H9 (cell line): Measurements from ENCODE around the gene CD164L2. TPM values are rescaled to one million over a fixed set of nuclear protein-coding genes. Genes with fewer than 3 reads are reported as not detected.

Experiments
- DNase-seq: peaks from one replicate; pipeline ENCODE4 v3.0.0-alpha.2; 2017
- H2AFZ ChIP-seq: one replicate; pipeline ENCODE4 v1.6.1; 2013; ENCODE audit warnings: mild to moderate bottlenecking, low read length, control low read depth, moderate library complexity
- H2AK5ac ChIP-seq: 2 replicates; pipeline ENCODE4 v1.6.1; 2013; ENCODE audit warnings: low read length, control low read depth, mixed read lengths; ENCODE audit not compliant: insufficient read length
- H2BK120ac ChIP-seq: one replicate; pipeline ENCODE4 v1.6.1; 2013; ENCODE audit warnings: low read depth, mild to moderate bottlenecking, low read length, control low read depth, inconsistent platforms; ENCODE audit not compliant: poor library complexity, severe bottlenecking
- H2BK12ac ChIP-seq: 2 replicates; pipeline ENCODE4 v1.6.1; 2013; ENCODE audit warnings: low read length, control low read depth, mixed read lengths, low read depth; ENCODE audit not compliant: insufficient read length
- H2BK15ac ChIP-seq: 2 replicates; pipeline ENCODE4 v1.6.1; 2013; ENCODE audit warnings: low read depth, low read length, control low read depth
- H2BK20ac ChIP-seq: one replicate; pipeline ENCODE4 v1.6.1; 2013; ENCODE audit warnings: low read depth, mild to moderate bottlenecking, low read length, control low read depth, inconsistent platforms; ENCODE audit not compliant: poor library complexity, severe bottlenecking
- H2BK5ac ChIP-seq: 2 replicates; pipeline ENCODE4 v1.6.1; 2013; ENCODE audit warnings: low read length, control low read depth, mixed read lengths; ENCODE audit not compliant: insufficient read length
- H3K14ac ChIP-seq: 2 replicates; pipeline ENCODE4 v1.6.1; 2013; ENCODE audit warnings: low read length, control low read depth; ENCODE audit not compliant: insufficient read depth
- H3K18ac ChIP-seq: 2 replicates; pipeline ENCODE4 v1.6.1; 2013; ENCODE audit warnings: low read depth, mild to moderate bottlenecking, mixed read lengths, low read length, control low read depth; ENCODE audit not compliant: insufficient read length
- H3K23ac ChIP-seq: 2 replicates; pipeline ENCODE4 v1.6.1; 2013; ENCODE audit warnings: low read length, control low read depth, mixed read lengths, low read depth; ENCODE audit not compliant: insufficient read length
- H3K23me2 ChIP-seq: 2 replicates; pipeline ENCODE4 v1.6.1; 2013; ENCODE audit warnings: low read depth, mild to moderate bottlenecking, mixed read lengths, low read length, control low read depth; ENCODE audit not compliant: insufficient read length, poor library complexity, severe bottlenecking
- H3K27ac ChIP-seq: 2 replicates; pipeline ENCODE4 v1.5.1; 2013; ENCODE audit warnings: low read length, control low read depth, mixed read lengths, low read depth; ENCODE audit not compliant: insufficient read length
- H3K27me3 ChIP-seq: 2 replicates; pipeline ENCODE4 v1.6.1; 2013; ENCODE audit warnings: low read length, control low read depth, inconsistent platforms; ENCODE audit not compliant: insufficient read depth
- H3K4ac ChIP-seq: 2 replicates; pipeline ENCODE4 v1.6.1; 2013; ENCODE audit warnings: low read depth, mild to moderate bottlenecking, control low read depth, inconsistent platforms, low read length, moderate library complexity
- H3K4me1 ChIP-seq: 2 replicates; pipeline ENCODE4 v1.6.1; 2013; ENCODE audit warnings: low read length, control low read depth, inconsistent platforms; ENCODE audit not compliant: insufficient read depth
- H3K4me2 ChIP-seq: 2 replicates; pipeline ENCODE4 v1.6.1; 2013; ENCODE audit warnings: low read length, control low read depth, mixed read lengths; ENCODE audit not compliant: insufficient read length, insufficient read depth
- H3K56ac ChIP-seq: 2 replicates; pipeline ENCODE4 v1.6.1; 2013; ENCODE audit warnings: low read depth, mild to moderate bottlenecking, mixed read lengths, low read length, control low read depth; ENCODE audit not compliant: insufficient read length
- H3K79me1 ChIP-seq: 2 replicates; pipeline ENCODE4 v1.6.1; 2013; ENCODE audit warnings: low read depth, mild to moderate bottlenecking, moderate library complexity, low read length, control low read depth, inconsistent platforms; ENCODE audit not compliant: insufficient read depth, poor library complexity, severe bottlenecking
- H3K79me2 ChIP-seq: 2 replicates; pipeline ENCODE4 v1.6.1; 2013; ENCODE audit warnings: low read length, control low read depth, inconsistent platforms; ENCODE audit not compliant: insufficient read depth
- H3K9ac ChIP-seq: 2 replicates; pipeline ENCODE4 v1.6.1; 2013; ENCODE audit warnings: low read length, control low read depth, mixed read lengths; ENCODE audit not compliant: insufficient read length; ENCODE audit errors: extremely low read depth
- H3K9me3 ChIP-seq: one replicate; pipeline ENCODE4 v1.6.1; 2013; ENCODE audit warnings: low read depth, low read length, inconsistent platforms; ENCODE audit not compliant: control insufficient read depth
- H3T11ph ChIP-seq: one replicate; pipeline ENCODE4 v1.6.1; 2013; ENCODE audit warnings: mild to moderate bottlenecking, low read length, control low read depth, inconsistent platforms
- H4K20me1 ChIP-seq: one replicate; pipeline ENCODE4 v1.6.1; 2013; ENCODE audit not compliant: control insufficient read depth, insufficient read length, insufficient read depth
- H4K5ac ChIP-seq: 2 replicates; pipeline ENCODE4 v1.6.1; 2013; ENCODE audit warnings: low read depth, mild to moderate bottlenecking, mixed read lengths, low read length, control low read depth; ENCODE audit not compliant: insufficient read length
- H4K8ac ChIP-seq: replicated peaks from 2 replicates; pipeline ENCODE4 v1.6.1; 2013; ENCODE audit warnings: low read length, control low read depth, mixed read lengths, low read depth; ENCODE audit not compliant: insufficient read length
- H4K91ac ChIP-seq: 2 replicates; pipeline ENCODE4 v1.6.1; 2013; ENCODE audit warnings: low read depth, mild to moderate bottlenecking, moderate library complexity, mixed read lengths, low read length, control low read depth; ENCODE audit not compliant: insufficient read length
- H3K27ac Mint-ChIP-seq, 3 experiments: 2 replicates in 2 of 3; 3 replicates in 1 of 3; pipeline ENCODE4 v1.8.0; 2020 to 2021; ENCODE audit warnings: mixed read lengths in 3 of 3, mild to moderate bottlenecking in 1 of 3, moderate library complexity in 1 of 3
- H3K27me3 Mint-ChIP-seq: 2 replicates; pipeline ENCODE4 v1.8.0; 2021; ENCODE audit warnings: low read depth, mild to moderate bottlenecking, moderate library complexity, mixed read lengths
- H3K36me3 Mint-ChIP-seq, 3 experiments: 2 replicates in 2 of 3; 3 replicates in 1 of 3; pipeline ENCODE4 v1.8.0; 2020 to 2021; ENCODE audit warnings: low read depth in 3 of 3, mixed read lengths in 3 of 3; ENCODE audit not compliant: insufficient read depth in 1 of 3
- H3K4me1 Mint-ChIP-seq, 2 experiments: 2 replicates each; pipeline ENCODE4 v1.8.0; 2020; ENCODE audit warnings: mixed read lengths in 2 of 2
- H3K4me3 Mint-ChIP-seq, 2 experiments: 2 replicates in 1 of 2; 3 replicates in 1 of 2; pipeline ENCODE4 v1.8.0; 2020 to 2021; ENCODE audit warnings: mild to moderate bottlenecking in 2 of 2, mixed read lengths in 2 of 2, moderate library complexity in 1 of 2
- H3K9me3 Mint-ChIP-seq, 2 experiments: 2 replicates in 1 of 2; 3 replicates in 1 of 2; pipeline ENCODE4 v1.8.0; 2020; ENCODE audit warnings: mild to moderate bottlenecking in 2 of 2, mixed read lengths in 2 of 2, moderate library complexity in 1 of 2
- CTCF ChIP-seq: fragments of 200-600 bp; sonication (generic); conservative IDR thresholded peaks from 3 replicates; pipeline ENCODE4 v1.8.0; 2021; ENCODE audit warnings: antibody characterized with exemption, mild to moderate bottlenecking
- WGBS: extraction: QIAGEN DNeasy Blood & Tissue Kit; methylation state at CpG from one replicate; pipeline ENCODE4 v1.1.7; 2013; ENCODE audit warnings: missing lambda C conversion rate, low lambda C conversion rate, mixed read lengths; ENCODE audit not compliant: insufficient read length; ENCODE audit errors: extremely low coverage; 5-methylcytosine and 5-hydroxymethylcytosine counted together
- total RNA-seq: library from RNA; stranded (reverse); gene quantifications from 2 replicates; pipeline ENCODE4 v1.2.1, GENCODE V29; 2021

The CD164L2 gene
- total RNA-seq, 1 experiment from 2014 or later, result 1.2 TPM

- Histone ChIP-seq H3K79me2 (no peaks in the 10 kb centered on the region), H4K5ac (no peak overlapping the region), H3K27me3 (no peaks in the 10 kb centered on the region), H4K91ac (no peak overlapping the region), H3T11ph (no peak overlapping the region), H2AFZ (no peak overlapping the region), H3K23ac (no peak overlapping the region), H3K9ac (peak overlapping the region; percentile 12), H2BK5ac (no peak overlapping the region), H3K4ac (no peak overlapping the region; the same call in 1 of the 2 replicates), H4K20me1 (no peaks in the 10 kb centered on the region), H2BK15ac (no peak overlapping the region), H3K56ac (no peak overlapping the region), H3K4me1 (peaks cover 2% of the 10 kb centered on the region), H3K23me2 (peaks cover 4% of the 10 kb centered on the region), H3K79me1 (no peaks in the 10 kb centered on the region), H2AK5ac (no peak overlapping the region), H2BK12ac (no peak overlapping the region), H3K27ac (no peak overlapping the region), H4K8ac (no peak overlapping the region), H3K14ac (peak overlapping the region; percentile 34; the same call in 1 of the 2 replicates), H2BK20ac (no peak overlapping the region), H3K4me2 (peak overlapping the region; percentile 36), H3K9me3 (no peaks in the 10 kb centered on the region), H3K18ac (peak overlapping the region; percentile 24), H2BK120ac (no peak overlapping the region)
- H3K4me1 Mint-ChIP-seq, result peaks cover 35 to 36% of the 10 kb centered on the region in 2 experiments
- H3K4me3 Mint-ChIP-seq, result peak overlapping the region; percentile 92 to 96
- peak; percentile 58 for DNase-seq
- peak overlapping the region in 2 of 3 experiments; percentile 52 to 94; a peak in 3 of 7 replicates for H3K27ac Mint-ChIP-seq
- no CpG with 5 or more reads among the region's 30 CpGs for WGBS
- peaks cover 0 to 4% (median 3%) of the 10 kb centered on the region in 3 experiments; a peak in 2 of 7 replicates for H3K36me3 Mint-ChIP-seq
- TF ChIP-seq CTCF, result peak; percentile 39; the same call in 2 of the 3 replicates
- H3K27me3 Mint-ChIP-seq, result peaks cover 2% of the 10 kb centered on the region
- H3K9me3 Mint-ChIP-seq, result no peaks in the 10 kb centered on the region; a peak in 2 of 5 replicates
Measured at GRCh38 chr1:27392778-27393635, 9.9 kb upstream of the CD164L2 start.
